HPDE6-E6E7 (cell line): ENCODE results near the gene HOTAIR.

Source experiments
- DNase-seq: peaks from one replicate; pipeline ENCODE4 v3.0.0; 2011; ENCODE audit warnings: missing footprints; ENCODE audit errors: extremely low spot score

Gene HOTAIR

DNA sequence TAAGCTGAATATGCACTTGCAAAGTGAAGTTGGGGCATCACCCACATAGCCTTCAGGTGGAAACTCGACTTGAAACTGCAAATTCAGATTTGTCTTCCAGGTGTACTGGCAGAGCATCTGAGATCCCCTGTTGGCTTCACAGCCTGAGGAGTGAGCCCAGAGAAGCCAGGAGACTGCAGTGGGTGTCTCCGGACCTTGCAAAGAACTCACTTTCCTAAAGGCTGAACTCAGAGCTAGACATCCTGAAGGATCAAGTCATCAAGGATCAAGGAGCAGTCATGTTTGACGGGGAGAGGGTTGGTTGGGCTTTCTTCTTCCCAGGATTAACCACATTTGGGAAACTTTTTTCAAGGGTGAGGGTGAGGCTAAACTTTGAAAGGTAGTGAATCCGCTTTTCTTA is 45.2 kb downstream of the HOTAIR start:
- no peak for DNase-seq

DNA sequence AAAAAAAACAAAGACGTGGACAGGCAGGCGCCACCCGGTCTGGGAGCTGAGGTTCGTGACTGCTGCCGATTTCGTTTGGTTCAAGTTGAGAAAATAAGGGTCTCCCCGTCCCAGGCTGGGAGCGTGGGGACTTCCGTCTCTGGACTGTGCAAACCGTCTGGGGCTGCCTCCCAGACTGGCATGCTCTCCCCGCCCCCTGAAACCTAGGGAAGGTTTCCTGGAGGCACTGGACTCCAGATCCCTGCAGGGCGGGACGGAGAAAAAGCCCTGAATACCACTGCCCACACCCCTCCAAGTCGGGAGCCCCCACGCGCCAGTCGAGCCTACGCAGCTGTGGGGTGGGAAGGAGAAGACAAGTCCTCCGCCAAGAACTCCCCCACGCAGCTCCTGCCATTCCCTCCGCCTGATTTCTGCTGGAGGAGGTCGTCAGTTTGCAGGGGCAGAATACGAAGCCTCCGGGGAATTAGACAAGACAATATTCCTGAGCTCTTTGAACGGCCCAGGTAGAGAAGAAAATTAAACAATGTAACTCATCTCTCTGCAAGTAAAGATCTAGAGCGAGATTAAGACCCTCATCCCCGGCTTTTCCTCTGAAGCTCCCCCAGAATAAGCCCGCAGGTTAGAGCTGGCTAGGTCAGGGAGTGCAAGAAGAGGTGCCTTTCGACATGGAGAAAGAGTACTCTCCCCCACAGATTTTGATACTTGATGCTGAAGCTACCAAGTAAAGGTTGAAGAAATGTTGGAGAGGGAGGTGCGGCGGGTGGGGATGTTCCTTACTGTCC is 46.5 kb downstream of the HOTAIR start:
- no peak for DNase-seq

DNA sequence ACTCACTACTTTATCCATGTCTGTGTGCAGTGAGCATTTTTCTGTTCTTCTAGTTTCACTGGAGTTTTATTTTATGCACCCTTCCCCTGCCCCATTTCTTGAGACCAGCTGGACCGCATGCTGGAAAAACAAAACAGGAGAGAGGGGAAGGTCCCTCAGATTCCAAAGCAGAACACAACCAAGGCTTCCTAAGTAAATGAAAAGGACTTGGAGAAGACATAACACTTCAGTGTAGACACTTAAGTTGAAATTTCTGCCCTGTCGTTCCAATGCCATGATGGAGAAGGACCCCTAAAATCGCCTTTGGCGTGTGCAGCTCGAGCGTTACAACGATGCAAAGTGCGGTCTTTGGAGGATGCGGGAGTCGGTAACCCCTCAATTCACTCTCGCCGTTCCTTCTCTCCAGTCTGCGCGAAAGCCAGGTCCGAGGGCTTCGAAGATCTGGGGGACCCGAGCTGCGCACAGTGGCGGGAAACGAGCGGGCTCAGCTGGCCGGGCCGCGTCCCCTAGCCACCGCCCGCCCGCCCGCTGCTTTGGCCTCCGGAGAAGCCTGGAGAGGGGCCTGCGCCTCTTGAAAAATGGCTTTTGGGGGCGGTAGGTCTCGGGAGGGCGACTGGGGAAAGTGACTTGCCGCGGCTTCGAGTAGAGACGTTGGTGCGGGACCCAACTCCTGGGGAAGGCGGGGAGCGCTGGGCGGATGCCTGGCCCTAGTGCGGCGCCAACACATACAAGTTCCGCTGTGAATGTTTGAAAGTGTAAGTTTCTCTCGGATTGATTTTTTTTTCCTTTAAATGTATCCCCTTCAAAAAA is 47.3 kb downstream of the HOTAIR start:
- DNase-seq, result no peak

DNA sequence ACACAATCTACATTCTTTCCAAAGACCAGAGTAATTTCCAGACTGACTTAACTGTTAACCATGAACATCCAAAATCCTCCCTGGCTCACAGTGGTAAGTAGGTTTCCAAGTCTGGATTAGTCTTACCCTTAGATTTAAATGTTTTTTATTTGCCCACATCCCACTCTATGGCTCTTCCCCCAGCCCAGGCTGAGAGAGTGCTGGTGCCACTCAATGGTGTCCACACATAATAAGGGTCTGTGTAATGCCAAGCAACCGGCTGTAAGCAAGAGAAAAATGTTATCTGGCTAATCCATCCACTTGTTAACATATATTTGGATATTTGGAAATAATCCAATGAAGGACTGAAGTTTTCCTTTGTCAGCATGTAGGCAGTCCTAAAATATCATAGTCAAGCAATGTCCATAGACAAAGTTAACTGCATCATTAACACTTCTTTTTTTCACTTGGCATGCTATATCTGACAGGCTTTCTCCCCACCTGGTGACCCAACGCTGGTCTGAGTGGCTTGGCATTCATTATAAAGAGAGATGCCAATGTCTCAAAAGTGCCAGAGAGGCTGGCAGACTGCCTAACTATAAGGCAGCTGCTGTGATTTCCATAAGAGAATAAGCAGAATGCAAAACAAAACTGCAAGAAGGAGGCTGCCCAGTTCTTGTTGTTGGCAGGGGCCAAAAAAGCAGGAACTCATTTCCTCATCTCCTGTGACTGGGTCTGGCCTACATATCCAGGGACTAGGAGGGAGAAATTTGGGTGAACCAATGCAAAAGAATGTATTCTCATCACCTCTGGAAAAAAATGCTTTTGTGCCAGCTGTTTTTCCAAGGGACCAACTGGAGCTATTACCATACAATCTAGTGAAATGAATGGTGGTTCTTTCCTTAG is 50.0 kb downstream of the HOTAIR start:
- DNase-seq, result no peak

DNA sequence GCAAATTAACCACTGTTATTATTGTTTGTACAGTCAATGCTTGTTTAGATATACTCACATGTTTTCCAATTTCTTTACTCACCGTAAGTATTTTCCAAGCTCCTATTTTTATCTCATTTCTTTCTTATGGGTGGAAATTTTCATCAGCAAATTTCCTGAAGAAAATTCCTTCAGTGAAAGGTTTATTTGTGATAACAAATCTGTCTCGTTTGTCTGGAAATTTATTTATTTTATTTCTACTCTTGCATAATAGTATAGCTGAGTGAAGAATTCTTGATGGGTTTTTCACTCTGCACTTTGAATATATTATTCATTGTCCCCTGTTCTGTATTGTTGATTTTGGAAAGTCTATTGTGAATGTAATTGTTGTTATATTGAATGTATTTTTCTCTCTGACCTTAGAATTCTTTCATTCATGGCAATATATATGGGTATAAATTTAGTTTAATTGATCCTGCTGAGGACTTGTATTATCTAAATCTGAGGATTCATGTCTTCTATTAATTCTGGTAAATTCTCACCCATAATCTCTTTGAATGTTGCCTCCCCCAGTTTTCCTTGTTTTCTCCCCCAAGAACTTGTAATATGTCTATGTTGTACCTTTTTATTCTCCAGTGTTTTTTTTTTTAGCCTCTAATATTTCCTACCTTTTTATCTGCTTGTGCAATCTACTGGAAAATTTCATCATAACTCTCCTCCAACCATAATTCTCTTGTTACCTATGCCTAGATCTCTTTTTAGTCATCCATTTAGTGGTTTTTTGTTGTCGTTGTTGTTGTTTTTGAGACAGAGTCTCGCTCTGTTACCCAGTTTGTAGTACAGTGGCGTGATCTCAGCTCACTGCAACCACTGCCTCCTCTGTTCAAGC is 57.7 kb downstream of the HOTAIR start:
- no peak for DNase-seq
